Neuronal stem cell (in vitro differentiated cells): Measurements from ENCODE around the gene TMEM256.

Source experiments
- DNase-seq: peaks from one replicate; pipeline ENCODE4 v3.0.0-alpha.2; 2013; ENCODE audit warnings: low spot score
- H2AFZ ChIP-seq: one replicate; pipeline ENCODE4 v1.6.1; 2013; ENCODE audit warnings: mild to moderate bottlenecking, low read length, inconsistent platforms
- H2AK5ac ChIP-seq: 2 replicates; pipeline ENCODE4 v1.6.1; 2013; ENCODE audit warnings: low read depth, mild to moderate bottlenecking, inconsistent platforms, low read length, moderate library complexity, mixed read lengths
- H2BK120ac ChIP-seq: 2 replicates; pipeline ENCODE4 v1.6.1; 2013; ENCODE audit warnings: low read depth, mild to moderate bottlenecking, inconsistent platforms, low read length, moderate library complexity, mixed read lengths
- H2BK12ac ChIP-seq: one replicate; pipeline ENCODE4 v1.6.1; 2013; ENCODE audit warnings: low read length, inconsistent platforms
- H2BK15ac ChIP-seq: 2 replicates; pipeline ENCODE4 v1.6.1; 2013; ENCODE audit warnings: mild to moderate bottlenecking, low read length, inconsistent platforms, mixed read lengths
- H2BK5ac ChIP-seq: one replicate; pipeline ENCODE4 v1.6.1; 2013; ENCODE audit warnings: inconsistent platforms, mild to moderate bottlenecking, low read length, moderate library complexity
- H3K14ac ChIP-seq: one replicate; pipeline ENCODE4 v1.6.1; 2013; ENCODE audit warnings: low read length, inconsistent platforms
- H3K18ac ChIP-seq: 2 replicates; pipeline ENCODE4 v1.6.1; 2013; ENCODE audit warnings: low read length, inconsistent platforms
- H3K23ac ChIP-seq: 2 replicates; pipeline ENCODE4 v1.6.1; 2013; ENCODE audit warnings: low read depth, mild to moderate bottlenecking, mixed read lengths, low read length, inconsistent platforms; ENCODE audit not compliant: poor library complexity
- H3K27ac ChIP-seq: replicated peaks from 3 replicates; pipeline ENCODE4 v1.5.1; 2013; ENCODE audit warnings: low read length, inconsistent platforms
- H3K27me3 ChIP-seq, 3 experiments: 2 replicates each; pipeline ENCODE4 v1.6.1; 2013; ENCODE audit warnings: low read length in 3 of 3, mild to moderate bottlenecking in 2 of 3, inconsistent platforms in 1 of 3, low read depth in 1 of 3, mixed read lengths in 1 of 3, moderate library complexity in 1 of 3; ENCODE audit not compliant: control insufficient read depth in 3 of 3, insufficient read depth in 3 of 3
- H3K36me3 ChIP-seq, 2 donors: replicated peaks in 1 of 2; 2 replicates each; pipeline ENCODE4 v1.6.1; 2013; ENCODE audit warnings: low read length in 2 of 2; ENCODE audit not compliant: control insufficient read depth in 2 of 2, insufficient read depth in 2 of 2
- H3K4ac ChIP-seq: 2 replicates; pipeline ENCODE4 v1.6.1; 2013; ENCODE audit warnings: inconsistent platforms, mild to moderate bottlenecking, low read length, moderate library complexity
- H3K4me1 ChIP-seq, 2 donors: 1 replicate in 1 of 2; 2 replicates in 1 of 2; pipeline ENCODE4 v1.6.1; 2013; ENCODE audit warnings: low read length in 2 of 2, low read depth in 1 of 2; ENCODE audit not compliant: control insufficient read depth in 2 of 2, insufficient read depth in 1 of 2
- H3K4me2 ChIP-seq: one replicate; pipeline ENCODE4 v1.6.1; 2013; ENCODE audit warnings: mild to moderate bottlenecking, low read length, inconsistent platforms; ENCODE audit not compliant: insufficient read depth, poor library complexity, severe bottlenecking
- H3K4me3 ChIP-seq, 2 donors: 2 replicates each; pipeline ENCODE4 v1.5.1; 2013; ENCODE audit warnings: low read length in 2 of 2, mild to moderate bottlenecking in 2 of 2, inconsistent platforms in 1 of 2, moderate library complexity in 1 of 2
- H3K79me1 ChIP-seq: one replicate; pipeline ENCODE4 v1.6.1; 2013; ENCODE audit warnings: low read depth, mild to moderate bottlenecking, inconsistent platforms, low read length, moderate library complexity
- H3K9ac ChIP-seq: one replicate; pipeline ENCODE4 v1.6.1; 2013; ENCODE audit warnings: mild to moderate bottlenecking, low read depth, low read length, inconsistent platforms; ENCODE audit not compliant: poor library complexity
- H3K9me3 ChIP-seq, 2 donors: replicated peaks in 1 of 2; 2 replicates each; pipeline versions ENCODE3 to v1.6.1; 2013; ENCODE audit warnings: low read length in 2 of 2, mild to moderate bottlenecking in 2 of 2, inconsistent platforms in 1 of 2, low read depth in 1 of 2, mixed read lengths in 1 of 2, moderate library complexity in 1 of 2; ENCODE audit not compliant: control insufficient read depth in 2 of 2, insufficient read depth in 1 of 2
- H4K8ac ChIP-seq: one replicate; pipeline ENCODE4 v1.6.1; 2013; ENCODE audit warnings: low read depth, mild to moderate bottlenecking, inconsistent platforms, low read length, moderate library complexity
- H4K91ac ChIP-seq: one replicate; pipeline ENCODE4 v1.6.1; 2013; ENCODE audit warnings: low read length, low read depth, mild to moderate bottlenecking, inconsistent platforms; ENCODE audit not compliant: poor library complexity
- WGBS, 2 donors: extraction: QIAGEN DNeasy Blood & Tissue Kit; methylation state at CpG; one replicate each; pipeline ENCODE4 v1.1.7; 2013; ENCODE audit warnings: missing lambda C conversion rate in 2 of 2, mixed read lengths in 1 of 2; ENCODE audit not compliant: insufficient read length in 2 of 2, insufficient replicate concordance in 1 of 2; ENCODE audit errors: extremely low coverage in 2 of 2; 5-methylcytosine and 5-hydroxymethylcytosine counted together

The TMEM256 gene

GRCh38 chr17:7355053-7355452 is 48.8 kb downstream of the TMEM256 start, which contains the start of gene TMEM95:
Gene TMEM95 (plus strand): TSS chr17:7355156. CDS start chr17:7355205, 49 bp downstream.
- H3K23ac ChIP-seq: peak within 1 kb of the TSS; percentile 75
- H3K4me2 ChIP-seq: peak within 1 kb of the TSS; percentile 3
- peak within 1 kb of the TSS; percentile 14 for H2BK15ac ChIP-seq
- H4K8ac ChIP-seq: no peak within 1 kb of the TSS
- H3K36me3 ChIP-seq: no peaks in the 10 kb centered on the region
- H3K4ac ChIP-seq: no peak within 1 kb of the TSS
- peaks cover 0 to 3% (median 0%) of the 10 kb centered on the region in 3 experiments for H3K27me3 ChIP-seq
- H2BK12ac ChIP-seq: no peak within 1 kb of the TSS
- no peak within 1 kb of the TSS for H3K27ac ChIP-seq
- DNase-seq: no peak
- H3K18ac ChIP-seq: peak within 1 kb of the TSS; percentile 61
- peak within 1 kb of the TSS; percentile 63 for H3K14ac ChIP-seq
- H3K4me3 ChIP-seq: peak within 1 kb of the TSS in 1 of 2 donors; percentile 10
- no CpG with 5 or more reads among the region's 10 CpGs for WGBS, 2 donors
- H2AK5ac ChIP-seq: peak within 1 kb of the TSS; percentile 82
- H2AFZ ChIP-seq: no peak within 1 kb of the TSS
- H3K9me3 ChIP-seq: no peaks in the 10 kb centered on the region
- peak within 1 kb of the TSS; percentile 69 for H2BK5ac ChIP-seq
- no peak within 1 kb of the TSS for H2BK120ac ChIP-seq
- peak within 1 kb of the TSS; percentile 40 for H4K91ac ChIP-seq
- no peak within 1 kb of the TSS for H3K9ac ChIP-seq
- peaks cover 17 to 44% of the 10 kb centered on the region in 2 donors for H3K4me1 ChIP-seq
- H3K79me1 ChIP-seq: peaks cover 8% of the 10 kb centered on the region

- no peak overlapping the region for H2BK15ac ChIP-seq
- H2BK120ac ChIP-seq: no peak overlapping the region
- no peak overlapping the region for H4K8ac ChIP-seq
- no peak overlapping the region for H2BK5ac ChIP-seq
- no peak overlapping the region for H3K4me2 ChIP-seq
- H3K79me1 ChIP-seq: peaks cover 8% of the 10 kb centered on the region
- no peak overlapping the region for H3K9ac ChIP-seq
- WGBS, 2 donors: no CpG with 5 or more reads among the region's 9 CpGs
- H3K4ac ChIP-seq: no peak overlapping the region
- H3K23ac ChIP-seq: no peak overlapping the region
- H3K4me3 ChIP-seq: peak overlapping the region in 1 of 2 donors; percentile 10
- no peaks in the 10 kb centered on the region for H3K9me3 ChIP-seq
- H2BK12ac ChIP-seq: no peak overlapping the region
- H3K27me3 ChIP-seq: peaks cover 0 to 3% (median 0%) of the 10 kb centered on the region in 3 experiments
- no peak for DNase-seq
- peak overlapping the region; percentile 63 for H3K14ac ChIP-seq
- H3K4me1 ChIP-seq: peaks cover 21 to 50% of the 10 kb centered on the region in 2 donors
- no peaks in the 10 kb centered on the region for H3K36me3 ChIP-seq
- no peak overlapping the region for H2AFZ ChIP-seq
- H2AK5ac ChIP-seq: peak overlapping the region; percentile 82
- no peak overlapping the region for H3K27ac ChIP-seq
- peak overlapping the region; percentile 40 for H4K91ac ChIP-seq
- no peak overlapping the region for H3K18ac ChIP-seq
These were observed 49.5 kb downstream of the TMEM256 start for GRCh38 chr17:7354262-7354843.
